HG03457 (cell line): Measurements from ENCODE around the gene BEX2.

Experiments
- ATAC-seq: cut with Tn5 transposase; IDR thresholded peaks from one replicate; pipeline ENCODE4 v1.9.1; 2021; ENCODE audit warnings: moderate number of reproducible peaks; ENCODE audit not compliant: unreplicated experiment

Gene BEX2

DNA sequence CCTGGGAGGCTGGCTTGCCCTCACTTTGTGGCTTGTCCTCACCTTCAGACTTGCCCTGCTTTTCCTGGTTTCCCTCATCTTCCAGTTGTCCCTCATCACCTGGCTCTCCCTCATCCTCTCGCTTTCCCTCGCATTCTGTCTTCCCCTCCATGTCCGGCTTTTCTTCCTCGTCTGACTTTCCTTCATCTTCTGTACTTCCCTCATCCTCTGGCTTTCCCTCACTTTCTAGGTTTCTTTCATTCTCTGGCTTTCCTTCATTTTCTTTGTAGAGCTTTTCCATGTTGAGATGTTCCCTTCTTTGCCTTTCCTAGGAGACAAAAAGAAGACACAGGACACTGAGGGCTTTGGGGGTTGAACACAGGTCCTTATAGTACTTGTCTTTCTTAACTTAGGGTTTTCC lies 36.5 kb downstream of the BEX2 start:
- ATAC-seq: no peak
